GM18868 (cell line): ENCODE results near the gene MAST2.
"Not testable (repeated sequence)": the region's sequence is repeated elsewhere in the genome, so short reads cannot be mapped to it uniquely, and the experiment has no call there.

Source experiments
- ATAC-seq: cut with Tn5 transposase; IDR thresholded peaks from one replicate; pipeline ENCODE4 v1.9.1; 2021; ENCODE audit warnings: mild to moderate bottlenecking, moderate library complexity; ENCODE audit not compliant: unreplicated experiment

Gene MAST2

DNA sequence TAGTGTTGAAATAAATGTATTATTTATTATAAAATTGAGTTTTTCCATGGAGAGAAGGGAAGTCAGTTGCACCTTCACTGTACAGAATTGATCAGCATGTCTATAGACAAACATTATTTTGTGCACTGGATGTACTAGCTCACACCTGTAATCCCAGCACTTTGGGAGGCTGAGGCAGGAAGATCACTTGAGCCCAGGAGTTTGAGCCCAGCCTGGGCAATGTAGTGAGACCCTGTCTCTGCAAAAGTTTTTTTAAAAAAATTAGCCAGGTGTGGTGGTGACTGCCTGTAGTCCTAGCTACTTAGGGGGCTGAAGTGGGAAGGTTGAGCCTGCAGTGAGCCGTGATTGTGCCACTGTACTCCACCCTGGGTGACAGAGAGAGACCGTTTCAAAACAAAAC, 87.7 kb downstream of the MAST2 start:
- ATAC-seq = no peak

DNA sequence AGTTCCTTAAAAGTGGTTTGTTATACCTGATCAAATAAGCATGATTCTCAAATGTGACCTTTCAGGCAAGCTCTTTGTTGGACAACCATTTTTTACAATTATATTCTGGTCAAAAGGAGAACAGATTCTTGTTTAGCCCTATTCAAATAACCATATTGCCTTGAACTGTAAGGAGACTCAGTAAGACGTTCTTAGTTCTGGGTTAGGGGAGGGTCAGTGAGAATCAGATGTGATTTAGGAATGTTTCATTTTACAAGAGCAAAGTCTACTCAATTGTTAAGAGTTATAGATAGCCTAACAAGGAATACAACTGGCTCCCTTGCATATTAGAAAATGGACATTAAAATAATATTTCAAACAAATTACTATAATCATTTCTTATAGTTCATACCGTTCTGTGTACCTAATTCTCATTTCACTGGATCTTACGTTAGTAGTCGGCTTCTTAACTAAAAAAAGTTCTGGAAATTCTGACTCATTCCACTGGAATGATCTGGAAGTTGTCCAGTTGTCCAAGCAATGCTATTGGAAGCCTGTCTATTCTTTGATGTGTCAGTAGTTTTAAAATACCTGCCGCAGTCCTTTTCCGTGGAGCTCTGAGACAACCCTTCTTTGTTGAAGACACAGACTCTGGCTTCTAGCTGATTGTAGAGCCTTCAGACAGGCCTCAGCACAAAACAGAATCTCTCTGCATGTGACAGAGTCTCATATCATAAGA, 88.8 kb downstream of the MAST2 start:
- no peak for ATAC-seq

DNA sequence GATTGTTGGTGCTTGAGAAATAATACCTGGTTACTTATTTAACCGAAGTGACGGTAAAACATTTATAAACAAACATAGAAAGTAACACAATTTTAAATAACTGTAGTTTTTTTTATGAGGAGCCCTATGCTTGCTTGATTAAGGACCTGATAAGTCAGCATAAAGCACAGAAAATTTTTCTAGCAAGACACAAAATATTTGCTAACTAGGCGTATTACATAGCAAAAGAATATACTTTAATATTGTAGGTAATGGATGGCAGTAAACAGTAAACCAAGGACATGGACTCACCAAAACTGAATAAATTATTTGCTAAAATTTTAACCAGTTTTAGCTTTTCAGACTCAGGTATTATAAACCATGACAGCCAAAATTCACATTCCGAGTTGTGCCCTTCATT, 90.9 kb downstream of the MAST2 start:
- no peak for ATAC-seq

DNA sequence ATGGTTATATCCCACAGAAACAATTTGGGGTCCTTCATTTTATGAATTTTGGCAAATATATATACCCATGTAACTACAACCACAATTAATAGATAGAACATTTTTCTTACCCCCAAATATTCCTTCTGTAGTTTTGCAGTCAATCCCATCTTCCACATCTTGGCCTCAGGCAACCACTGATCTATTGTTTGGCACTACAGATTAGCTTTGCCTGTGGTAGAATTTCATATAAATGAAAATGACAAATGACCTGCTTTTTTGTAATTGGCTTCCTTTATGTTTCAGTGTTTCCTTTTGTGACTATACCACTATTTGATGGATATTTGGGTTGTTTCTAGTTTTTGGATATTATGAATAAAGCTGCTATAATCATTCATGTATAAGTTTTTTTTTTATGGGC, 91.5 kb downstream of the MAST2 start:
- ATAC-seq = no peak

DNA sequence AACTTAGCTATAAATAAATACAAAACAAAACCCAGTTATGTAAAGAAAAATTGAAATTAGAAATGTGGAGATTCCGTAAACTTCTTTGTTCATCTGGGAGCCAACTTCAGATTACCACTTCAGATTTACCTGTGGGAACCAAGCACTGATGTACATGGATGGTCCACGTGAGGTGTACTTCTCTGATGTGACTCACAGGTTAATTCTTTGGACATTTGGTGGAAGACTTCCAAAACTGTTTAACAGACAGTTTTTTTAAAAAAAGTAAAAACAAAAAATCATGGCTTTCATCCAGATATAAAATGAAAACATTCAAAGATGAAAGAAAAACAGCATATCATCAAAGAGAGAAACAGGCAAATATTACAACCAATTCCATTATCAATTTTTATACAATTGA, 92.0 kb downstream of the MAST2 start:
- ATAC-seq = no peak

DNA sequence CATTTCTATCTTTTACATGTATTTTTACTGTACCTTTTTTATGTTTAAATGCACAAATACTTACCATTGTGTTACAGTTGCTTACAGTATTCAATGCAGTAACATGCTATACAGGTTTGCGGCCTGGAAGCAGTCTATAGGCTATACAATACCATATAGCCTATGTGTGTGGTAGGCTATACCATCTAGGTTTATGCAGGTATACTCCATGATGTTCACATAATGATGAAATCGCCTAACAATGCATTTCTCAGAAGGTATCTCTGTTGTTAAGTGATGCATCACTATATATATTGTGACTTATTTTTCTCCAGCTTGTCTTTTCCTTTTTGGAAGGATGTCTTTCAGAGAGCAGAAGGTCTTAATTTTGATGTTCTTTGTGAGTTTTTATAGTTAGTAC, 103.5 kb downstream of the MAST2 start:
- ATAC-seq = no peak

DNA sequence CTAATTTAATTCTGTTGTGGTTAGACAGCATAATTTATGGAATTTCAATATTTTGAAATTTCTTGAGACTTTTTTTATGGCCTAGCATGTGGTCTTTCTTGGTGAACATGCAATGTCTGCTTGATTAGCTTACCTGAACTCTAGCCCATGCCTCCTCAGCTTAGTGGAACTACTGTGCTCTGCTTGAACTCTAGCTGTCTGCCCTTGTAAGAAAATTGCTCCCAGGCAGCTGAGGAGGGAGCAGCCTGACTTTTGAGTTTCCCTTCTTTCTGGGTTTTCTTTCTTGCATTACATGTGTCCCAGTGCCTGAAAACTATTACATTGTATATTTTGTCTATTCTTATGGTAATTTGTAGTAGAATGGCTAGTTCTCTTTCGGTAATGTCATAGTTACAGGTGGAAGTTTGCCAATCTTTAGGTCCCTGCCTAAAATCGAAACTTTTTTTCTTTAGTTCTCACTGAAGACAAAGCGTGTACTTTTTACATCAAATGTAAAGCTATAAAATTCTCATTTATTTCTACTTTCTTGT, 105.3 kb downstream of the MAST2 start:
- no peak for ATAC-seq

DNA sequence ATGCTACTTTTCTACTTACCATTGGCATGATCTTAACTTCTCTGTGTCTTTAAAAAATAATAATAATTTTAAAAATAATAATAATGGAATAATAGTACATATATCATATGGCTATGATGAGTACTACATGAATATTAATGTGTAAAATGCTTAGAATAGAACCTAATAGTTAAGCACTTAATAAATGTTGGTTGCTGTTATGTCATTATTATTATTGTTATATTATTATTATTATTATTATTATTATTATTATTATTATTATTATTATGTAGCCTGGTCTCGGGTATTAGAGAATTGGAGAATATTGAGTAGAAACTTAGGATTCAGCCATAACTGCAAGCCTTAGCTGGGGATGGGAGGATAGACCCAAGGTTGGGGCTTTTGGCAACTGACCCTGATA, 108.2 kb downstream of the MAST2 start:
- ATAC-seq = no peak

DNA sequence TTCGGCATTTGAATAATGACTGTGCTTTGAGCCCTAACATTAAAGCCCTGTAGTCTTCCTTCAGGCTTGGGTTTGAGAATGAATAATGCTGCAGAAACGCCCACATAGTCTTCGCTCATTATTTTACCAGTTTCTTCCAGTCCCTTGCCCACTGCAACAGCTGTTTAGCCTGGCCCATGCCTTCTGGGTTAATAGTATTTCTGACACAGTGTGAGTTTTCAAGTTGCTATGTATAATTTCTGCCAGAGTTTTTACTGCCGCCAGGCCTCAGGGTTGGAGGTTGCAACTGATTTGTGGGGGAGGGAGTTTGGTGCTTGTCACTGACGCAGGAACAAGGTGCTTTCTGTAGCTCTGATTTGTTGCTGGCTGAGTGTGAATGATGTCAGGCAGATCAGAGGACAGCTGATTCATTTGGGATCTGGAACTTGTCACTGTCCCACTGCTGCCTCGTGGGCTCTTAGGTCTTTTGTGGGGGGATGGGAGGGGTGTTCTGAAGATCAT, 109.8 kb downstream of the MAST2 start:
- no peak for ATAC-seq

DNA sequence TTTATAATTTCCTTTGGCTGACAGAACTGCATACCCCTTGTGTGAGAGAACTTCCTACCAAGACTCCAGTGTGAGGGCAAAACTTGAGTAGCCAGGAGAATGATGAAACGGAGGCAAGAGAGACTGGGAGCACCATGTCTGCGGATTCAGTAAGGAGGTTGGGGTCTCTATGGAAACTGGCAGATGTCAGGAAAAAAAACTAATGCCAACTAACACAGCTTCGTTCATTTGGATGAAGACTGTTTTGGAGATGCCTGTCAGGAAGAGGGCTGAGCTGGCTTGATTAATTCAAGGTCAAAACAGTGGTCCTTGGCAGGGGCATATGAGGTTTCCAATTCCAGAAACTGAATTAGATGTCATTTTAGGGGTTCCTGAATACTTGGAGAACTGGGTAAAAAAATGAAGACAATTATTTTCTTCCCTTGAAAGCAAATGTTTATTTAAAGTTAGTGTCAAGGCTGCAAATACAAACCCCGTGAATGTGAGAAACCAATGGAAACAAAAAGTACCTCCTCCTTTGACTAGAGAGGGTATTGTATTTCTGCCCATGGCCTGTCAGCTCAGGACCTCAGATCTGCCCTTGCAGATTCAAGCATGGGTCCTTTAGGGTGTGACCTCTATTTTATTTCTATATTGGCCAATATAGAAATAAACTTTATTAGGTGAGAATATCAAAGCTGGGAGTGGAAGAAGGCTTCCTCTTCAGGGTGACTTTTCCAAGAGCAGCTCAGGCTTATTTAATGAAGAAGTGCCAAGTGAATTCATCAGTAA, 110.5 kb downstream of the MAST2 start:
- ATAC-seq = no peak

DNA sequence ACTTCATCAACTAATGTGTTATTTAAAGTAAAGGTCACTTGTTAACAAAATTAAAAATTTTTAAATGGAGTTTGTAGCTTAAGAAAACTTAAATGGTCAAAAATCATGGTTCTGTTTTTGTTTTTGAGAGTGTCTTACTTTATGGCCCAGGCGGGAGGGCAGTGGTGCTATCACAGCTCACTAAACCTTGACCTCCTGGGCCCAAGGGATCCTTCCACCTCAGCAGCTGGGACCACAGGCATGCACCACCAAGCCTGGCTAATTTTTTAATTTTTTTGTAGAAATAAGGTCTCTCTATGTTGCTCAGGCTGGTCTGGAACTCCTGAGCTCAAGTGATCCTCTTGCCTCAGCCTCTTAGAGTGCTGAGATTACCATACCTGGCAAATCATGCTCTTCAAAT, 111.4 kb downstream of the MAST2 start:
- no peak for ATAC-seq

DNA sequence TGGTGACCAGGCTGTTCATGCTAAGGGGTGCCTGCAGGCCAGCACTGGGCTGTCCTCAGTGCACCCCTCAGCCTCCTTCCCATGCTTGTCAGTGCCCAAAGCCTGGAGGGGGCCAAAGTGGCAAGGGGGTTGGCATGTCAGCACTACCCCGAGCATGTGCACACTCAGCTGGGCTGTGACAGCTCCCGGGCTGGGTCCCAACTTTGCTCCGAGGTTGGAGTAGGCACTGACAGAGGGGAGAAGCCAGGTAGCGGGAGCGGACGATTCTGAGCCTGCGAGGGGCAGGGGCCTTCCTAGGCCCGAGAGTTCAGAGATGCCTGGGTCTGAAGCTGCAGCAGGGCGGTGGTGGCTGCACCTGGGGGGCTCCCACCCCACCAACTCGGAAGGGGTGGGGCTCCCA, 119.0 kb downstream of the MAST2 start:
- ATAC-seq = no peak

DNA sequence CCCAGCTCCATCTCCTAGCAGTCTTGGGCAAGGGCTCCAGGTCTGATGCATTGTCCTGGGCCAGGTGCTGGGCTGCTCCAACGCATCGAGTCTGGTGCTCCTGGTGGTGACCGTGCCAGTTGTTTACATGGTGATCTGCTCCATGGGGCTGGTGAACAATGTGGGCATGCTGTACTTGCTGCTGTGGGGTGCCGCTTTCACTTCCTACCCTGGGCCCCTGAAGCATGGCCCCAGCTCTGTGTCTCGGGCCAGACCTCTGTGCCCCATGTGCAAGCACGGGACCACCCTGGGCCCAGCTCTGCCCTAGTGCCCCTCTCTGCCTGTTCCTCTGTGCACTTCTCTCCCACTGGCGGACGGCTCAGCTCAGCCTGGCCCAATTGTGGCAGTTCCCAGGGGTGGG, 119.4 kb downstream of the MAST2 start:
- no peak for ATAC-seq

DNA sequence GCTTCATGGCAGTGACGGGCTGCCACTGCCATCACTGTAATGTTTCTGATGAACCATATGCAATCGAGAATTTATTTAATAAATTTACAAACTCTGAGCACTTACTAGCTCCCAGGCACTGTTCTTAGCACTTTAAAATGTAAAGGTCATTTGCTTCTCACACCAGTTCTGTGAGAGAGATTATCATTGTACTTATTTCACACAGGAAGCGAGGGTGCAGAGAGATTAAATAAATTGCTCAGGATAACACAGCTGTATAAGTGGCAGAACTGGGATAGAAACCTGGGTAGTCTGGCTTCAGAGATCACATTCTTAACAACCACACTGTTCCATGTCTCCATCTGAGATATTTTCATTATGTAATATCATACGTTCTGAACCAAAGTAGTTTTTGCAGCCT, 119.9 kb downstream of the MAST2 start:
- no peak for ATAC-seq

DNA sequence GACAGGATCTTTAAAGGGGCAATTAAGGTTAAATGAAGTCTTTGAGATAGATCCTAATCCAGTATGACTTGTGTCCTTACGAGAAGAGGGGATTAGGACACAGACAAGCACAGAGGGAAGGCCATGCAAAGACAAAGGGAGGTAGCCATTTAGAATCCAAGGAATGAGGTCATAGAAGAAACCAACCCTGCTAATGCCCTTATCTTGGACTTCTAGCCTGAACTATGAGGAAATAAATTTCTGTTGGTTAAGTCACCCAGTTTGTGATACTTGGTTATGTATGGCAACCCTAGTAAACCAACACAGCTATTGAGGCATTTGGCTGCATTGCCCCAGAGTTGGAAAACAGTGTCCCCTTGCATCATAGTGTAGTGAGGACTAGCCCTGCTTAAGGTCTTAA, 121.3 kb downstream of the MAST2 start:
- no peak for ATAC-seq

DNA sequence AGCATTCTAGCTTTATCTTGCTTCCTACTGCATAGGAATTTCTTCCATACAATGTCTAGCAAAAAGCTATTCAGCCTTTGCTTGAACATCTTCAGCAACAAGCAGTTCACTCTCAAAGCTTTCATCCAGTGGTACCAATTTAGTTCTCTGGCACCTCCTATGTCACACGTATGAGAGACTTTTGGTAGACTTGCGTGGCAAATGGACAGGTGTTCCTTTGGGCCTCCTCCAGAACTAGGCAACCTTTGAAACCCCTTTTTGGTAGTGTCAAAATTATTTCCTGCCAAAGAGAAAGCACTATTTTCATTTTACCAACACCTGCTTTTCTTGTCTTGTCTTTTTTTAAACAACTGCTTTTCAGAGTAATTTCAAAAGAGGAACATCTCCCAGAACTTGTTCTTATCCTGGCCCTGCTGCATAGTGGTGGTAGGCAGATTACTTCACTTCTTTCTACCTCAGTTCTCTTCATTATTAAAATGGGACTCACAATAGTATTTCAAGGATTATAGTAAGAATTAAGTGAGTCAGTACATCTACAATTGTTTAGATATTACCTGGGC, 122.4 kb downstream of the MAST2 start:
- no peak for ATAC-seq

DNA sequence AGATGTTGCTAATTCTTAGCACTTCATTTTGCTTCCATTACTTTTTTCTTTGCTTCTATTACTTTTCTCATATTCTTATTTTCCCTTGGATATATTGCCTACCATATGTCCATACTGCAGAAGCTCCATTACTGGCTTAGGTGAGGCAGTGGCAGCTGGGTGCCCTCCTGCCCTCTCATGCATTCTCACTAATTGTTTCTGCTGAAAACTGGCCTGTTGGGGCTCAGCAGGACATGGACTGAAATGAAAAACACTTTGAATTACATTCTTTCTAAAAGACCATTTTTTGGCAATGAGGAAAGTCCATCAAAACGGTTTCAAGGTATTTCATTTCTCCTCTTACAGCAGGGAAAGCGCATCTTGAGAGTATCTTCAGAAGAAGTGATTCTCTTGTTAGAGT, 122.9 kb downstream of the MAST2 start:
- ATAC-seq = no peak

DNA sequence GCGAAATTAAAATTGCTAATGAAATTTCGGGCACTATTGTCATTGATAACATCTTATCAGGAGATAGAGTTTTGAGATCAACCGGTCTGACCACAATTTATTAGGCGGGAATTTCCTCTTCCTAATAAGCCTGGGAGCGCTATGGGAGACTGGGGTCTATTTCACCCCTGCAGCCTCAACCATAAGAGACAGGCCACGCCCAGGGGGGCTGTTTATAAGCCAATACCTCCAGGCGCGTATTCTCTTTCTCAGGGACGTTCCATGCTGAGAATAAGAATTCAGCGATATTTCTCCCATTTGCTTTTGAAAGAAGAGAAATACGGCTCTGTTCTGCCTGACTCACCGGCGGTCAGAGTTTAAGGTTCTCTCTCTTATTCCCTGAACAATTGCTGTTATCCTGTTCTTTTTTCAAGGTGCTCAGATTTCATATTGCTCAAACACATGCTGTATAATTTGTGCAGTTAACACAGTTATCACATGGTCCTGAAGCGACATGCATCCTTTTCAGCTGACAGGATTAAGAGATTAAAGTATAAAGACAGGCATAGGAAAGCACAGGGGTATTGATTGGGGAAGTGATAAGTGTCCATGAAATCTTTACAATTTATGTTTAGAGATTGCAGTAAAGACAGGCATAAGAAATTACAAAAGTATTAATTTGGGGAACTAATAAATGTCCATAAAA, 124.0 kb downstream of the MAST2 start:
- not testable (repeated sequence) for ATAC-seq

DNA sequence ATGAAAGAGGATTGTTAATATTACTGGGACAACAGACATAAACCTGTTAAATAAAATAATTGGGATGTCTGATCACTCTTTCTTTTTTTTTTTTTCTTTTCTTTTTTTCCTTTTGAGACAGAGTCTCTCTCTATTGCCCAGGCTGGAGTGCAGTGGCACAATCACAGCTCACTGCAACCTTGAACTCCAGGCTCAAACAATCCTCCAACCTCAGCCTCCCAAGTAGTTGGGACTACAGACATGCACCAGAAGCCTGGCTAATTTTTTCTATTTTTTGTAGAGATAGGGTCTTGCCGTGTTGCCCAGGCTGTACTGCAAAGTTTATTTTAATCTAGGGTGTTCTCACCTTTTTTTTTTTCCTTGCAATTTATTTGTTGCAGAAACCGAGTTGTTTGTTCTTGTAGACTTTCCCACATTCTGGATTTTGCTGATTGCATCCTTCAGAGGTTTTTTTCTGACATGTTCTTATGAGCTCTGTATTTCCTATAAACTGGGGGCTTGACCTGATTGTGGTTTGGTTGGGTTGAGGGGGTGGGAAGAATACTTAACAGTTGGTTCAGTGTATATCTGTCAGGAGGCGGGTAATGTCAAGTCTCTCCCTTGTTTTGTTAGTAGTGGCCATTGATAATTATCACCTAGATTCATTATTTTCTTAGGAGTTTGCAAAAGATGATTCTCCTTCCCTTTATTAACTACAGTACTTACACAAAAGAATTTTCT, 125.2 kb downstream of the MAST2 start:
- no peak for ATAC-seq

DNA sequence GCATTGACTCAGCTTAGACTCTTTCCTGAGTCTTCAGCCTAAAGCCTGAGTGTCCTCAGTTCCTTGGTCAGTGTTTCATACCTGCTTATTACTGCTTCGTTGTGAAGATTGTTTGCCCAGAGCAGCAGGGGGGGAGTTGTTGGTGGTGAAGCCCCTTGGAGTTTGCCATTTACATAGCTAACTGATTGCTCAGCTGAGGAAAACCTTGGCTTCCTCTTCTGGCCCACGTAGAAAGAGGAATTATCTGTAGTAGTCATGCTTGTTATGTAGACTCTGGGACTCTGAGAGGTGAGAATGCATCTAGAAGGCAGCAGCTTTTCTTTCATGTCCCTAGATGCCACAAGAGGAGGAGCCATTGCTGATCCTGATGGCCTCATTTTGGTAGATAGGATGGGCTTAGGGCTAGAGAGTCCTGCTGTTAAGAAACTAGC, 125.9 kb downstream of the MAST2 start:
- no peak for ATAC-seq
